Endodermal cell (in vitro differentiated cells): ENCODE measurements around the gene SELENOH. TPM values are rescaled to one million over a fixed set of nuclear protein-coding genes. Genes with fewer than 3 reads are reported as not detected.

Experiments used
- DNase-seq: peaks from one replicate; pipeline ENCODE4 v3.0.0-alpha.2; 2017
- H3K27ac ChIP-seq: 2 replicates; pipeline ENCODE4 v1.5.1; 2013; ENCODE audit warnings: mild to moderate bottlenecking, low read depth, low read length, moderate library complexity
- H3K27me3 ChIP-seq: 2 replicates; pipeline ENCODE4 v1.6.1; 2013; ENCODE audit warnings: mild to moderate bottlenecking, low read length, moderate library complexity; ENCODE audit not compliant: insufficient read depth, control insufficient read depth, poor library complexity, severe bottlenecking
- H3K36me3 ChIP-seq: 2 replicates; pipeline ENCODE4 v1.7.0; 2013; ENCODE audit warnings: mild to moderate bottlenecking, low read length, moderate library complexity; ENCODE audit not compliant: control insufficient read depth, insufficient read depth
- H3K4me1 ChIP-seq: one replicate; pipeline ENCODE4 v1.7.0; 2013; ENCODE audit warnings: low read length; ENCODE audit not compliant: control insufficient read depth, insufficient read depth
- H3K4me3 ChIP-seq: 2 replicates; pipeline ENCODE4 v1.5.1; 2013; ENCODE audit warnings: mild to moderate bottlenecking, low read length, moderate library complexity
- H3K9ac ChIP-seq: 2 replicates; pipeline ENCODE4 v1.6.1; 2013; ENCODE audit warnings: mild to moderate bottlenecking, low read length, moderate library complexity; ENCODE audit not compliant: poor library complexity, severe bottlenecking; ENCODE audit errors: extremely low read depth
- H3K9me3 ChIP-seq: 2 replicates; pipeline ENCODE4 v1.6.1; 2013; ENCODE audit warnings: mild to moderate bottlenecking, low read length, moderate library complexity; ENCODE audit not compliant: control insufficient read depth
- H3K27ac Mint-ChIP-seq: 2 replicates; pipeline ENCODE4 v1.8.0; 2020; ENCODE audit warnings: mixed read lengths
- H3K27me3 Mint-ChIP-seq: 2 replicates; pipeline ENCODE4 v1.8.0; 2021; ENCODE audit warnings: mild to moderate bottlenecking, mixed read lengths; ENCODE audit not compliant: insufficient read depth
- H3K36me3 Mint-ChIP-seq: 2 replicates; pipeline ENCODE4 v1.8.0; 2020; ENCODE audit warnings: low read depth, mixed read lengths
- H3K4me1 Mint-ChIP-seq: 2 replicates; pipeline ENCODE4 v1.8.0; 2020; ENCODE audit warnings: mixed read lengths
- H3K4me3 Mint-ChIP-seq: 2 replicates; pipeline ENCODE4 v1.8.0; 2020; ENCODE audit warnings: mild to moderate bottlenecking, moderate library complexity, mixed read lengths
- H3K9me3 Mint-ChIP-seq: 2 replicates; pipeline ENCODE4 v1.8.0; 2020; ENCODE audit warnings: mild to moderate bottlenecking, mixed read lengths
- CTCF ChIP-seq: fragments of 200-600 bp; sonication (generic); conservative IDR thresholded peaks from 2 replicates; pipeline ENCODE4 v1.5.0; 2021; ENCODE audit warnings: antibody characterized with exemption, mild to moderate bottlenecking
- WGBS, 2 experiments: methylation state at CpG; one replicate each; pipeline versions ENCODE4 v1.1.5 to v1.1.7; 2013; ENCODE audit warnings: missing lambda C conversion rate in 2 of 2, mixed read lengths in 1 of 2; ENCODE audit not compliant: insufficient coverage in 1 of 2, insufficient read length in 1 of 2; 5-methylcytosine and 5-hydroxymethylcytosine counted together
- total RNA-seq, 2 donors: library from RNA; stranded (reverse); fragmentation: NEBNext Ultra II Directional in 1 of 2; extraction: Animal tissue kit (Norgen Biotek cat#: 25700) in 1 of 2; gene quantifications; 2 replicates in 1 of 2; 3 replicates in 1 of 2; pipeline ENCODE4 v1.2.1, GENCODE V29; 2021

The SELENOH gene
- total RNA-seq, 2 donors from 2014 or later, result 213 to 226 TPM

- H3K4me1 ChIP-seq, result peaks cover 11% of the 10 kb centered on the region
These were observed 45.8 kb downstream of the SELENOH start for GRCh38 chr11:57787006-57787604.

GRCh38 chr11:57787920-57788702, 46.8 kb downstream of the SELENOH start:
- DNase-seq, result peak; percentile 65
- peak overlapping the region; percentile 71 for H3K27ac Mint-ChIP-seq
- Histone ChIP-seq H3K9ac (no peak overlapping the region), H3K27ac (peak overlapping the region; percentile 77), H3K36me3 (peaks cover 31% of the 10 kb centered on the region), H3K27me3 (no peaks in the 10 kb centered on the region), H3K4me3 (no peak overlapping the region), H3K9me3 (no peaks in the 10 kb centered on the region), H3K4me1 (peaks cover 5% of the 10 kb centered on the region)
- no peak for TF ChIP-seq CTCF
- H3K27me3 Mint-ChIP-seq, result no peaks in the 10 kb centered on the region
- peaks cover 50% of the 10 kb centered on the region for H3K4me1 Mint-ChIP-seq
- no peaks in the 10 kb centered on the region for H3K9me3 Mint-ChIP-seq
- no peak overlapping the region for H3K4me3 Mint-ChIP-seq
- 82 to 83% methylated on average over 4 to 6 of the region's 6 CpGs for WGBS, 2 experiments
- H3K36me3 Mint-ChIP-seq, result peaks cover 37% of the 10 kb centered on the region

More at GRCh38 chr11:57787006-57787604, 45.8 kb downstream of the SELENOH start:
- peaks cover 38% of the 10 kb centered on the region for H3K36me3 Mint-ChIP-seq
- no peak for DNase-seq
- peaks cover 56% of the 10 kb centered on the region for H3K4me1 Mint-ChIP-seq
- Histone ChIP-seq H3K27me3 (no peaks in the 10 kb centered on the region), H3K9ac (no peak overlapping the region), H3K4me3 (no peak overlapping the region), H3K9me3 (no peaks in the 10 kb centered on the region), H3K36me3 (peaks cover 29% of the 10 kb centered on the region), H3K27ac (no peak overlapping the region)
- H3K4me3 Mint-ChIP-seq, result no peak overlapping the region
- WGBS, 2 experiments, result 93% methylated on average over 4 of the region's 4 CpGs; no CpG with 5 or more reads in 1 of the 2 experiments
- peak overlapping the region; percentile 71 for H3K27ac Mint-ChIP-seq
- no peaks in the 10 kb centered on the region for H3K9me3 Mint-ChIP-seq
- TF ChIP-seq CTCF, result no peak
- no peaks in the 10 kb centered on the region for H3K27me3 Mint-ChIP-seq

- peaks cover 49% of the 10 kb centered on the region for H3K4me1 Mint-ChIP-seq
- H3K4me3 Mint-ChIP-seq, result no peak overlapping the region
- DNase-seq, result no peak
- no peak for TF ChIP-seq CTCF
- no peaks in the 10 kb centered on the region for H3K9me3 ChIP-seq
- H3K36me3 Mint-ChIP-seq, result peaks cover 40% of the 10 kb centered on the region
- H3K9ac ChIP-seq, result no peak overlapping the region
- no peaks in the 10 kb centered on the region for H3K27me3 Mint-ChIP-seq
- H3K4me3 ChIP-seq, result no peak overlapping the region
- H3K27ac Mint-ChIP-seq, result peak overlapping the region; percentile 50
- no peak overlapping the region for H3K27ac ChIP-seq
- peaks cover 37% of the 10 kb centered on the region for H3K36me3 ChIP-seq
- no peaks in the 10 kb centered on the region for H3K9me3 Mint-ChIP-seq
- H3K27me3 ChIP-seq, result no peaks in the 10 kb centered on the region
- peaks cover 5% of the 10 kb centered on the region for H3K4me1 ChIP-seq
These were observed 47.4 kb downstream of the SELENOH start for GRCh38 chr11:57788703-57789088.
